ENCODE data around the gene SHROOM3.

GRCh38 chr4:76784237-76784636 lies 349.2 kb downstream of the SHROOM3 start:
- TF ChIP-seq ZBTB33 (IDR thresholded peaks at IDR 0.05): no peak
- TF ChIP-seq, protein P1, sequence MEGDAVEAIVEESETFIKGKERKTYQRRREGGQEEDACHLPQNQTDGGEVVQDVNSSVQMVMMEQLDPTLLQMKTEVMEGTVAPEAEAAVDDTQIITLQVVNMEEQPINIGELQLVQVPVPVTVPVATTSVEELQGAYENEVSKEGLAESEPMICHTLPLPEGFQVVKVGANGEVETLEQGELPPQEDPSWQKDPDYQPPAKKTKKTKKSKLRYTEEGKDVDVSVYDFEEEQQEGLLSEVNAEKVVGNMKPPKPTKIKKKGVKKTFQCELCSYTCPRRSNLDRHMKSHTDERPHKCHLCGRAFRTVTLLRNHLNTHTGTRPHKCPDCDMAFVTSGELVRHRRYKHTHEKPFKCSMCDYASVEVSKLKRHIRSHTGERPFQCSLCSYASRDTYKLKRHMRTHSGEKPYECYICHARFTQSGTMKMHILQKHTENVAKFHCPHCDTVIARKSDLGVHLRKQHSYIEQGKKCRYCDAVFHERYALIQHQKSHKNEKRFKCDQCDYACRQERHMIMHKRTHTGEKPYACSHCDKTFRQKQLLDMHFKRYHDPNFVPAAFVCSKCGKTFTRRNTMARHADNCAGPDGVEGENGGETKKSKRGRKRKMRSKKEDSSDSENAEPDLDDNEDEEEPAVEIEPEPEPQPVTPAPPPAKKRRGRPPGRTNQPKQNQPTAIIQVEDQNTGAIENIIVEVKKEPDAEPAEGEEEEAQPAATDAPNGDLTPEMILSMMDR (IDR thresholded peaks at IDR 0.05; ENCODE audit: low read depth, low read length, missing input control): no peak
- no peak for TF ChIP-seq FOXA1 (IDR thresholded peaks at IDR 0.05)
- no peak for TF ChIP-seq MAX (IDR thresholded peaks at IDR 0.05)
- no peak for TF ChIP-seq NR2F2 (IDR thresholded peaks at IDR 0.05)
- TF ChIP-seq GABPA (IDR thresholded peaks at IDR 0.05 in 1 of 2, conservative IDR thresholded peaks at IDR 0.05 in 1 of 2): no peak
- TF ChIP-seq RAD21 (IDR thresholded peaks at IDR 0.05): peak in 1 of 2 donors; percentile 15
- TF ChIP-seq EGR1 (IDR thresholded peaks at IDR 0.05; ENCODE audit: low read depth in 2 of 2): no peak
- no peak for TF ChIP-seq TAF1 (conservative IDR thresholded peaks at IDR 0.05)
- no peak for TF ChIP-seq JUND (IDR thresholded peaks at IDR 0.05)
- TF ChIP-seq, protein P2, sequence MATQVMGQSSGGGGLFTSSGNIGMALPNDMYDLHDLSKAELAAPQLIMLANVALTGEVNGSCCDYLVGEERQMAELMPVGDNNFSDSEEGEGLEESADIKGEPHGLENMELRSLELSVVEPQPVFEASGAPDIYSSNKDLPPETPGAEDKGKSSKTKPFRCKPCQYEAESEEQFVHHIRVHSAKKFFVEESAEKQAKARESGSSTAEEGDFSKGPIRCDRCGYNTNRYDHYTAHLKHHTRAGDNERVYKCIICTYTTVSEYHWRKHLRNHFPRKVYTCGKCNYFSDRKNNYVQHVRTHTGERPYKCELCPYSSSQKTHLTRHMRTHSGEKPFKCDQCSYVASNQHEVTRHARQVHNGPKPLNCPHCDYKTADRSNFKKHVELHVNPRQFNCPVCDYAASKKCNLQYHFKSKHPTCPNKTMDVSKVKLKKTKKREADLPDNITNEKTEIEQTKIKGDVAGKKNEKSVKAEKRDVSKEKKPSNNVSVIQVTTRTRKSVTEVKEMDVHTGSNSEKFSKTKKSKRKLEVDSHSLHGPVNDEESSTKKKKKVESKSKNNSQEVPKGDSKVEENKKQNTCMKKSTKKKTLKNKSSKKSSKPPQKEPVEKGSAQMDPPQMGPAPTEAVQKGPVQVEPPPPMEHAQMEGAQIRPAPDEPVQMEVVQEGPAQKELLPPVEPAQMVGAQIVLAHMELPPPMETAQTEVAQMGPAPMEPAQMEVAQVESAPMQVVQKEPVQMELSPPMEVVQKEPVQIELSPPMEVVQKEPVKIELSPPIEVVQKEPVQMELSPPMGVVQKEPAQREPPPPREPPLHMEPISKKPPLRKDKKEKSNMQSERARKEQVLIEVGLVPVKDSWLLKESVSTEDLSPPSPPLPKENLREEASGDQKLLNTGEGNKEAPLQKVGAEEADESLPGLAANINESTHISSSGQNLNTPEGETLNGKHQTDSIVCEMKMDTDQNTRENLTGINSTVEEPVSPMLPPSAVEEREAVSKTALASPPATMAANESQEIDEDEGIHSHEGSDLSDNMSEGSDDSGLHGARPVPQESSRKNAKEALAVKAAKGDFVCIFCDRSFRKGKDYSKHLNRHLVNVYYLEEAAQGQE (IDR thresholded peaks at IDR 0.05): no peak
- TF ChIP-seq SP1 (IDR thresholded peaks at IDR 0.05): no peak
- TF ChIP-seq, protein P3, sequence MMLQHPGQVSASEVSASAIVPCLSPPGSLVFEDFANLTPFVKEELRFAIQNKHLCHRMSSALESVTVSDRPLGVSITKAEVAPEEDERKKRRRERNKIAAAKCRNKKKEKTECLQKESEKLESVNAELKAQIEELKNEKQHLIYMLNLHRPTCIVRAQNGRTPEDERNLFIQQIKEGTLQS (IDR thresholded peaks at IDR 0.05): no peak
- TF ChIP-seq YY1 (IDR thresholded peaks at IDR 0.05): no peak

Measured in liver (tissue), 3 donors.